WTC11 (cell line): Measurements from ENCODE around the gene PPP1R14D.

Experiments used
- CREB1 ChIP-seq: sonication (generic); formaldehyde crosslinking; IDR thresholded peaks from 2 replicates; pipeline ENCODE4 v1.8.0; 2023; ENCODE audit warnings: mild to moderate bottlenecking, missing genetic modification reagents
- CTCF ChIP-seq: fragments of 200-600 bp; IDR thresholded peaks from 2 replicates; pipeline ENCODE4 v1.8.0; 2022; ENCODE audit warnings: antibody characterized with exemption
- IRF1 ChIP-seq: sonication (generic); formaldehyde crosslinking; IDR thresholded peaks from 2 replicates; pipeline ENCODE4 v1.8.0; 2023; ENCODE audit warnings: missing genetic modification reagents
- MAX ChIP-seq: sonication (generic); formaldehyde crosslinking; IDR thresholded peaks from 2 replicates; pipeline ENCODE4 v1.8.0; 2022; ENCODE audit warnings: mild to moderate bottlenecking, missing genetic modification reagents
- NFYB ChIP-seq: sonication (generic); formaldehyde crosslinking; conservative IDR thresholded peaks from 2 replicates; pipeline ENCODE4 v1.8.0; 2022; ENCODE audit warnings: low read depth, missing genetic modification reagents
- NR2C2 ChIP-seq: sonication (generic); formaldehyde crosslinking; IDR thresholded peaks from 2 replicates; pipeline ENCODE4 v1.8.0; 2022; ENCODE audit warnings: mild to moderate bottlenecking, missing genetic modification reagents
- NR3C1 ChIP-seq: sonication (generic); formaldehyde crosslinking; conservative IDR thresholded peaks from 2 replicates; pipeline ENCODE4 v1.8.1; 2023; ENCODE audit warnings: low read depth, mild to moderate bottlenecking, missing genetic modification reagents
- RELA ChIP-seq: sonication (generic); formaldehyde crosslinking; IDR thresholded peaks from 2 replicates; pipeline ENCODE4 v1.8.1; 2022; ENCODE audit warnings: missing genetic modification reagents, mild to moderate bottlenecking, borderline replicate concordance
- RORB ChIP-seq: fragments of 250-450 bp; sonication (Bioruptor Pico); IDR thresholded peaks from 2 replicates; pipeline ENCODE4 v1.9.0; 2021; ENCODE audit warnings: mild to moderate bottlenecking
- TP53 ChIP-seq: sonication (generic); formaldehyde crosslinking; IDR thresholded peaks from 2 replicates; pipeline ENCODE4 v1.8.1; 2023; ENCODE audit warnings: mild to moderate bottlenecking, missing genetic modification reagents

- TF ChIP-seq CTCF (no peak), NR3C1 (CRISPR knock-in tag) (no peak), IRF1 (CRISPR knock-in tag) (no peak), NFYB (no peak), RELA (CRISPR knock-in tag) (no peak), MAX (CRISPR knock-in tag) (no peak), TP53 (CRISPR knock-in tag) (no peak), CREB1 (no peak), NR2C2 (no peak), RORB (CRISPR knock-in tag) (no peak)
Measured at GRCh38 chr15:40785814-40786213, 42.7 kb downstream of the PPP1R14D start.
